ENCODE measurements around the gene TMEM87A. TPM values are rescaled to one million over a fixed set of nuclear protein-coding genes. Genes with fewer than 3 reads are reported as not detected.
A peak's percentile ranks its signal among the peaks of the same experiment; 100 is the strongest.

TMEM87A gene
- total RNA-seq, 1 donor: 79.9 TPM

DNA sequence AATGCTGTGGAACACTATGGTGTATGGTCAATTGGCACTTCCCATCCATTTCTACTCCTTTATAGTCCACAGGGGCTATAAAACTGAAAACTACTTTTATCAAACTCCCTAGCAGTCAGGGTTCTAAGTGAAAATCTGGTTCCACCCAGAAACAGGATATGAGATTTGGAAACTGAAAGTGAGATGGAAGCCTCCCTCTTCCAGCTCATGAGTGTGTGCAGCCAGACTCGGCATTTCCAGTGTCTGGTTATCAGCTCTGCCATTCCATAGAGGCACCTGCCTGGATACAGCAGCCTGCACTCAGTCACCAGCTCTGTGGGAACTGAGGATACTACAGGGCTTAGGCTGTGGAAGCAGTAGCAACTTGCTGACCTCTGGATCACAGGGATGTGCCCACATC lies 102.1 kb downstream of the TMEM87A start:
- TF ChIP-seq, protein P1, sequence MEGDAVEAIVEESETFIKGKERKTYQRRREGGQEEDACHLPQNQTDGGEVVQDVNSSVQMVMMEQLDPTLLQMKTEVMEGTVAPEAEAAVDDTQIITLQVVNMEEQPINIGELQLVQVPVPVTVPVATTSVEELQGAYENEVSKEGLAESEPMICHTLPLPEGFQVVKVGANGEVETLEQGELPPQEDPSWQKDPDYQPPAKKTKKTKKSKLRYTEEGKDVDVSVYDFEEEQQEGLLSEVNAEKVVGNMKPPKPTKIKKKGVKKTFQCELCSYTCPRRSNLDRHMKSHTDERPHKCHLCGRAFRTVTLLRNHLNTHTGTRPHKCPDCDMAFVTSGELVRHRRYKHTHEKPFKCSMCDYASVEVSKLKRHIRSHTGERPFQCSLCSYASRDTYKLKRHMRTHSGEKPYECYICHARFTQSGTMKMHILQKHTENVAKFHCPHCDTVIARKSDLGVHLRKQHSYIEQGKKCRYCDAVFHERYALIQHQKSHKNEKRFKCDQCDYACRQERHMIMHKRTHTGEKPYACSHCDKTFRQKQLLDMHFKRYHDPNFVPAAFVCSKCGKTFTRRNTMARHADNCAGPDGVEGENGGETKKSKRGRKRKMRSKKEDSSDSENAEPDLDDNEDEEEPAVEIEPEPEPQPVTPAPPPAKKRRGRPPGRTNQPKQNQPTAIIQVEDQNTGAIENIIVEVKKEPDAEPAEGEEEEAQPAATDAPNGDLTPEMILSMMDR (IDR thresholded peaks at IDR 0.05; ENCODE audit: insufficient read depth, low read depth, low read length): no peak
- no peak for DNase-seq (ENCODE audit: low read depth)
- H3K4me3 ChIP-seq (ENCODE audit: low read depth, low read length): no peak overlapping the region

GRCh38 chr15:42166225-42166940 lies 106.8 kb downstream of the TMEM87A start:
- no peak for DNase-seq (ENCODE audit: low read depth)
- H3K4me3 ChIP-seq (ENCODE audit: low read depth, low read length): no peak overlapping the region
- TF ChIP-seq, protein P1 (IDR thresholded peaks at IDR 0.05; ENCODE audit: insufficient read depth, low read depth, low read length): no peak

GRCh38 chr15:42165106-42165505 lies 108.1 kb downstream of the TMEM87A start:
- DNase-seq (ENCODE audit: low read depth): peak; percentile 7
- no peak overlapping the region for H3K4me3 ChIP-seq (ENCODE audit: low read depth, low read length)
- TF ChIP-seq, protein P1 (IDR thresholded peaks at IDR 0.05; ENCODE audit: insufficient read depth, low read depth, low read length): no peak

DNA sequence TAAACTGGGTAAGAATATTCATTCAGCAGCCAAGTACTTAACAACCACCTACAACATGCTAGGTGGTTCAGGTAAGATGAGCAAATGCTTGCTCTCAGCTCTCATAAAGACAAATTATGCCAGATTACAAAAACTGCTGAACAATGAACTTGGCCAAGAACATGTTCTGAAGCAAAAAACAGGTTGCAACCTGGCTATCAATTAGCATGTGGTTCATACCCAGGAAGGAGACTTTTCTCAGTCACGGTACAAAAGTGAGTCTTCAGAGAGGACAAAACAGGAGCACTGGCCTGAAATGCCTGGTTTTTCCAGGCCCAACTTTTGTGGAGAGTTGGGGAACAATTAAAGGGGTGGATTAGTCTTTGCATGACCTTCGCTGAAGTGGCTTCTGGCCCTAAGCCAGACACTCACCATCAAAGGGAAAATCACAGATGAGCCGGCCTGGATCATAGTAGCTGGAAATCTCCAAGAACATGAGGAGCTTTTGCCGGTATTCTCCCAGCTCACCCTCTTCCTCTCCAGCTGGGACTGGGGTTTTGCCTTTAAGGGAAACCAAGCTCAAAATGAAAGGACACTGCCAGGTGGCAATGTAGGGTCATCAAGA lies 109.2 kb downstream of the TMEM87A start:
- H3K4me3 ChIP-seq (ENCODE audit: low read depth, low read length): no peak overlapping the region
- DNase-seq (ENCODE audit: low read depth): no peak
- TF ChIP-seq, protein P1 (IDR thresholded peaks at IDR 0.05; ENCODE audit: insufficient read depth, low read depth, low read length): no peak

DNA sequence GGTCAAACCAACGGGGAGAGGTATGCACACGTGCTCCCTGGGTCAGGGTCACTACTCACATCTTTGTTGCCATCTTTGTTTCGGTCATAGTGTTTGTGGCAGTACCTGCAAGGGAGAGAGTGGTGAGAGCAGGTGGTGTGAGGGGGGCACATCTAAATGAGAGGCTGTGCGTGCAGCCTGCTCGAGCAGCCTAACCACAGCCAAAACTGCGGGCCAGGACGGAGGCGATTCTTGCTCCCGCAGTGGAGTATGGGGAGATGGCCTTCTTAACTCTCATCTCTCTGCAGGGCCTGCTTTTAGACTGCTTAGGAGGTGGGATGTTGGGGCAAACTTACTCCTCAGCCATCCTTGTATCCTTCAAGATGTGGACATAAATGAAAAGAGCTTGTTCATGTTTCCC lies 109.9 kb downstream of the TMEM87A start:
- DNase-seq (ENCODE audit: low read depth): no peak
- H3K4me3 ChIP-seq (ENCODE audit: low read depth, low read length): no peak overlapping the region
- TF ChIP-seq, protein P1 (IDR thresholded peaks at IDR 0.05; ENCODE audit: insufficient read depth, low read depth, low read length): no peak

Small RNAs within 50 kb of the gene (small RNA-seq; reads per million reads assigned to genes)
- gene MIR627: 10.0 reads per million, percentile 90 among the genes with 10 or more reads in this experiment

Other genes with a start within 250 kb of the TMEM87A start
- not detected in 2 replicates for gene PLA2G4D, start 178.9 kb downstream of the TMEM87A start, total RNA-seq
- gene PLA2G4F, start 116.8 kb downstream of the TMEM87A start, total RNA-seq: not detected in 2 replicates
- 58.0 and 70.4 TPM in 2 replicates for gene VPS39, start 65.1 kb downstream of the TMEM87A start, total RNA-seq
- gene GANC, start 232 bp downstream of the TMEM87A start, total RNA-seq: 22.5 and 25.5 TPM in 2 replicates
- 0.64 and 2.6 TPM in 2 replicates for gene CAPN3, start 86.1 kb upstream of the TMEM87A start, total RNA-seq
- gene ZNF106, start 217.7 kb upstream of the TMEM87A start, total RNA-seq: 74.1 and 90.2 TPM in 2 replicates
- gene SNAP23, start 222.2 kb upstream of the TMEM87A start, total RNA-seq: 81.5 and 83.3 TPM in 2 replicates